Mucosa of gallbladder (tissue), 1 donor: Measurements from ENCODE around the gene RHEBL1. TPM values are rescaled to one million over a fixed set of nuclear protein-coding genes. Genes with fewer than 3 reads are reported as not detected.
"Not testable (repeated sequence)": the region's sequence is repeated elsewhere in the genome, so short reads cannot be mapped to it uniquely, and the experiment has no call there.

Experiments used
- DNase-seq: peaks from one replicate; pipeline ENCODE4 v3.0.0-alpha.2; 2020; ENCODE audit warnings: low spot score
- total RNA-seq: library from RNA; stranded (reverse); gene quantifications from one replicate; pipeline ENCODE4 v1.2.1, GENCODE V29; 2021
- donor health status: DM: no; HTN: no; CAD: no.

RHEBL1 gene
- total RNA-seq, 1 donor from 2014 or later, result 0.29 TPM

GRCh38 chr12:49089821-49090773 lies 20.3 kb upstream of the RHEBL1 start:
- no peak for DNase-seq

- DNase-seq, result no peak
Observed at GRCh38 chr12:49088932-49089330, 19.2 kb upstream of the RHEBL1 start.

GRCh38 chr12:49088150-49088931 lies 18.6 kb upstream of the RHEBL1 start:
- DNase-seq, result peak; percentile 63

GRCh38 chr12:49086116-49086515 lies 16.3 kb upstream of the RHEBL1 start:
- DNase-seq, result no peak

- DNase-seq, result no peak
Observed at GRCh38 chr12:49084438-49084837, 14.7 kb upstream of the RHEBL1 start.

- no peak for DNase-seq
Observed at GRCh38 chr12:49079793-49080192, 10.0 kb upstream of the RHEBL1 start.

GRCh38 chr12:49070971-49071370 lies 1.2 kb upstream of the RHEBL1 start:
- DNase-seq, result no peak

GRCh38 chr12:49068879-49069506 lies 786 bp downstream of the RHEBL1 start:
- no peak for DNase-seq

GRCh38 chr12:49066120-49066519 lies 3.7 kb downstream of the RHEBL1 start:
- DNase-seq, result no peak

- no peak for DNase-seq
Observed at GRCh38 chr12:49064767-49065152, 5.0 kb downstream of the RHEBL1 start.

GRCh38 chr12:49061916-49062315 lies 7.9 kb downstream of the RHEBL1 start:
- not testable (repeated sequence) for DNase-seq

- DNase-seq, result no peak
Observed at GRCh38 chr12:49061157-49061650, 8.6 kb downstream of the RHEBL1 start.

GRCh38 chr12:49060237-49061156 lies 9.3 kb downstream of the RHEBL1 start, which contains the start of gene KMT2D:
TSS of gene KMT2D (minus strand) at chr12:49060794. CDS start at chr12:49055324, 5,470 bp downstream.
- peak; percentile 92 for DNase-seq

- no peak for DNase-seq
Observed at GRCh38 chr12:49059299-49060171, 10.2 kb downstream of the RHEBL1 start.

GRCh38 chr12:49059045-49059298 lies 10.8 kb downstream of the RHEBL1 start:
- no peak for DNase-seq

GRCh38 chr12:49058366-49059044 lies 11.3 kb downstream of the RHEBL1 start:
- DNase-seq, result no peak

- DNase-seq, result no peak
Observed at GRCh38 chr12:49057888-49058287, 11.9 kb downstream of the RHEBL1 start.

- peak; percentile 65 for DNase-seq
Observed at GRCh38 chr12:49055978-49056754, 13.6 kb downstream of the RHEBL1 start.

- DNase-seq, result no peak
Observed at GRCh38 chr12:49055092-49055491, 14.7 kb downstream of the RHEBL1 start.
